ENCODE results near the gene C22orf23.
A peak's percentile ranks its signal among the peaks of the same experiment; 100 is the strongest.

Gene C22orf23

GRCh38 chr22:37897807-37898206 is 55.6 kb downstream of the C22orf23 start:
- no peak for DNase-seq

DNA sequence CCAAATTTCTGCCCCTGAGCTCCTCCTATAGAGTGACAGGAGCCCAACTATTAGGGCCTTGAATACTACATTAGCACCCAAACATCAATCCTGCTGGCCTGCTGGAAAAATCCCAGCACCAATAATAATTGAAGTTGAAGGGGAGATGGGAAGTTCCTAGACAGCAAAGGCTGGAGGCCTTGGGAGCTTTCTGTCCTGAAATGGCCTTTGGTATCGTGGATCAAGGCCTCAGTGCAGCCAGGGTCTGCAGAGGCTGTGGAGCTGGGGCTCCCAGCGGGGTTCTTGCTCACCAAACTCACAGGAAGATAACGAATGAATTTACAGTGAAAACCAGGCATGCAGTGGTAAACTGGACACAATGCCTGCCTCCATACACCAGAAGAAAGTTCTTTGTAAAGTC is 56.5 kb downstream of the C22orf23 start:
- DNase-seq = no peak

GRCh38 chr22:37896181-37896592 is 57.2 kb downstream of the C22orf23 start:
- DNase-seq = no peak

GRCh38 chr22:37894939-37895670 is 58.3 kb downstream of the C22orf23 start:
- peak; percentile 33 for DNase-seq

DNA sequence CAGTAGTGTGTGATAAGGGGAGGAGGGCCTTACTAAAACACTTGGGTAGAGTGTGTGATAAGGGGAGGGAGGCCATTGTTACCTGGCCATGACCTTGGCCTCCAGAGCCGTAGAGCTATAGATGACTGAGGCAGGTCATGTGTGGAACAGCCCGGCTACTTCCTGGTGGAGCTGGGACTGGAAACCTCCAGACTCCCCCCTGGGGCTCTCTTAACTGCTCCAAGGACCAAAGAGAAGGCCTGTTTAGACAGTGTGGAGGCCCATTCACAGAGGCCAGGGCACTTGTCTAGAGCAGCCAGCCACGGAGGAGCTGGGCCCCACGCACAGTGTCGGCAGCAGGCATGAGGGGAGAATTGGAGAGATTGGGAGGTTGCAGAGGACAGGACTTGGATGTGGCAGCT is 59.8 kb downstream of the C22orf23 start:
- no peak for DNase-seq
